ENCODE data around the gene FAM186B.
A peak's percentile ranks its signal among the peaks of the same experiment; 100 is the strongest.

Gene FAM186B

DNA sequence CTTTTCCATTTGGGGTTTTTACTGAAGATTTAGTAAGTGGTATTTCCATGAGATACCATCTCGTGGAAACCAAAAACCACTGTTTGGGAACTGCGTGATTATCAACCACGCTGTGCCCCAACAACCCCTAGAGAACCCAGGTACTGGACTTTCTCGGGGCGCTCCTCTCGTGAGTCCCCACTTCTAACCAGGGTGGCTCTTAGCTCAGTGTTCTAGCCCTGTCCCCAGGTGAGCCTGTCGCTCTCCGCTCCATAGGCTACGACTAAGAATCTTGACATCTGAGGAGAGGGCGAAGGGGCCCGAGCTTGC lies 38.2 kb downstream of the FAM186B start:
- no peak for DNase-seq

DNA sequence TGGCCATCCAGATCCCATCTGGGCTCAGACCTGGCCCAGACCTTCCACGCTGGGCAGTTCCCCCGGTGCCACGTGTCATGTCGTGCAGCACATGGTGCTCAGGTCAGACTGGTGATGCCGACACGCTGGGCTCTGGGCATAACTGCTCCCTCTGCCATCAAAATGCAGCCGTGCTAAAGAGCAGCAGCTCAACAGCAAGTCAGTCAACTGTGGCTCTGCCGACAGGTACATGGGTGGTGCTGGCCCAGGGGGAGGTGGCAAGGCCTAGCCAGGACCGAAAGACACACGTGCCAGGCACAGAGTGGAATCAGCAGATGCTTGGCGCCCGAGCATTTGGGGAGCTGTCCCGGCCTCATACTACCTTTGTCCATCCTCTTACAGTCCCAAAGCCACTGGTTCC lies 39.1 kb downstream of the FAM186B start:
- no peak for DNase-seq

DNA sequence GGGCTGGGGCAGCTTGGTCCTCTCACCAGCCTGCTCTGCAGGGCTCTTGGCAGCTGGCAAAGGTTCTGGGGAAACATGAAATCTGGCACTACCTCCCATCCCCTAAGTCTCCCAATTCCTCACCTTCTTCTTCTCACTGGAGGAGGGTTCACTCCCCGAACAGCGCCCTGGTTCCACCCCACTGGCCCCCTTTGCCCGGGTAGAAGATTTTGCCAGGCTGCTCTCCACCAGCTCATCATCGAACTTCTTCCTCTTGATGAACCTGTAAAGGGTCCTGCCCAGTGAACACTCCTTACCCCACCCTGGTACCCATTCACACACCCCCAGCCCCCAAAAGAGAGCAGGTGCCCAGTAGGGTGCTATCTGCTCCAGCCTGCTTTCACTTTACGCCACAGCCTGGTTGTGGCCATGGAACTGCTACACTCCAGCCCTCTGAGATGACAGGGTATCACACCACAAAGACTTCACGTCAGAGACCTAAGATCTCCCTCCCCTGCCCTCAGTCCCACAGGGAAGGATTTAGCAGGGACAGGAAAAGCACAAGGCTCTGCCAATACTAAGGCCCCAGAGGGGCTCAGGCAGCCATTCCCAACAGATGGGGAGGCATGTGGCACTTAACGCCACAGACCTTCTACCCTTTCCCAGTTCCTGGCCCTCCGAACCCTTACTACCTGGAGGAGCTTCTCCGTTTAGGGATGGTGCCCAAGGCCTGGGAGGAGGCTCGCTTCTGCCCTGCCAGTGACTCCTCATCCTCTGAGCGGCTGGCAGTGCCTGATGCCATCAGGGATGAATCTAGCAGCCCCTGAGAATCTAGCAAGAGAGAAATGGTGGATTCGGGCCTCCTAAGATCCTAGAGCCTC lies 39.8 kb downstream of the FAM186B start:
- DNase-seq: no peak

DNA sequence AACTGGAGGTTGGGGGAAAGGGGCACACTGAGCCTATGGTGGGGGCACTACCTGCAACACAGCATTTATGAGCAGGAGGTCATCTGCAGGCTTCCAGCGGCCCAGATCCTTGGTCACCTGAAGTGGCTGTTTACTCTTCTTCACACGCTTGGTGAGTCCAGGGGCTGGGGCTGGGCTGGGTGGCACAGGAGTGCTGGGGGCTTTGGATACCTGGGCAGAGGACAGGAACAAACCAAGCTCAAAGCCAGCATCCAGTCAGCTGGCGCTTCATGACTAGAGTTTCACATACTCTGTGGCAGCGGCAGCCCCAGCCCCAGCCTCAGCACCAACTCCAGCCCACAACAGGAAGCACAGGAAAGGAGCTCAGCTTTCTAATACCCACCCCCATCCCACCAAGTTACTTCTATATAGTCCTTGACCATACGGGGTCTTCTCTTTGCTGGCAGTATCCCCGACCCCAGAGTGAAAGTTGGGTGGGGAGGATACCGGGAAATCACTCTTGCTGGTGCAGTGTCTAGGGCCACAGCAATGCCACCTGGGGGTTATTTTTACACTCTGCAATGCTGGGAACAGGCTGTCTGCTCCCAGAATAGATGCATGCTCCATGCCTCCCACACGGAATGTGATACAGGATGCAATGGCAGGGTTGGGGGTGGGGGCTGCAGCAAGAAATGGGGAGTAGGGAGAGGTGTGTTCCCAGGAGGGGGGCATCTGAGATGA lies 40.6 kb downstream of the FAM186B start:
- DNase-seq: no peak

DNA sequence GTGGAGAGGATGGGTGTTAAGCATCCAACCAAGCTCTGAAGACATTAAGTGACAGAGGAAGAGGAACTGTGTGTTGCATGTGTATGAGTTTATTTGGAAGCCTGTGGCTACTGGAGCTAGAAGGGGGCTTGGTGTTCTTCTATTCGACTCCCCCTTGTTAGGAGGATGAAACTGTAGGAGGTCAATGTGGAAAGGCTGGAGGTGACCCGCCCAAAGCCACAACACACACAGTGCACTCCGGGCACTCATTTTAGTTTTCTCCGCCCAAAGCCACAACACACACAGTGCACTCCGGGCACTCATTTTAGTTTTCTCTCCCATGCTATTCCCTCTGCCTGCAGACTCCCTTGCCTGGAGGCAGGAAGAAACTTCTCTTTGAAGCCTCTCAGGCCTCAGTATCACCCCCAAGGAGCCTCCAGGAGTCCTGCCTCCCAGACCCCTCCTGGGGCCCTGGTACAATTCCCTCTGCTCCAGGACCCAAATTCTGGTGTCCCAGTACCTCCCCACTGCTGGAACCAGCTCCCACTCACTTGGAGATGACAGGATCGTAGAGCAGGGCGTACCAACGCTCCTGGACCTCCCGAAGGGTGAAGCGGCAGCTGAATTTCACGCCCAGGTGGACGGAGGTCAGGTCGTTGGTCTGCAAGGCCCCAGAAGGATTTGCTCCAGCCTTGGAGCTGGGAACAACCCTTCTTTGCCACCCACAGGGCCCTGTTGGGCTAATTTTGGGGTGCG lies 41.3 kb downstream of the FAM186B start:
- DNase-seq: no peak

DNA sequence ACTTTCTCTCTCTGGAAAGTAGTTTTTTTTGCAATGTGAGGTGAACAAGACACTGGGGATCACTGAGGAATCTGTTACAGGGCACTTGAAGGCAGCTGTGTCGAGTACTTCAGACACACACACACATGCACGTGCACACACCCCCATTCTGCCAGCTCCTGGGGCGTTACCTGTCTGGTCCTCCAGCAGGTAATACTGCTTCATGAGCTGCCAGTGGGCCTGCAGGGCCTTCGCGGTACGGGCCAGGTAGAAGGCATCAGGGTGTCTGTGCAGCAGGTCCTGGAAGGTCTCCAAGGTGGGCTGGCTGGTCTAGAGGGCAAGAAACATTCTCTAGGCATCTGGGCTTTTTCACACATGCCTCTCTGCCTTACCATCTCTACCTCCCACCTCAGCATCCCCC lies 42.6 kb downstream of the FAM186B start:
- DNase-seq: no peak

DNA sequence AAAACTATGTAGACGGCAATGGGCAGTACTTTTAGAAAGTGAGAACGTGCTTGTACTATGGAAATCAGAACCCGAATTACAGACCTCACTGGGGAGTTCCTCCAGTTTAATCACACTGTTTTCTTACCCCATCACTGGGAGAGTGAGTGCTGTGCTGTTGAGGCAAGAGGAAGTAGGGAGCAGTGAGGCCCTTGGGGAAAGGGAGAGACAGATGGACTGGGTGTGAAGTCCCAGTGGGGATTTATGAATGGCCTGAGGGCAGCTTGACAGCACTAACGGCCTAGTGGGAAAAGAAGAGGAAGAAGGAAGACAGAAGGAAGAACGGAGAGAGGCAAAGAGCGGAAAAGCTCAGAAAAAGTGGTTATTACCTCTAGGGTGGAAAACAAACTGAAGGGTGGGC lies 43.2 kb downstream of the FAM186B start:
- no peak for DNase-seq

DNA sequence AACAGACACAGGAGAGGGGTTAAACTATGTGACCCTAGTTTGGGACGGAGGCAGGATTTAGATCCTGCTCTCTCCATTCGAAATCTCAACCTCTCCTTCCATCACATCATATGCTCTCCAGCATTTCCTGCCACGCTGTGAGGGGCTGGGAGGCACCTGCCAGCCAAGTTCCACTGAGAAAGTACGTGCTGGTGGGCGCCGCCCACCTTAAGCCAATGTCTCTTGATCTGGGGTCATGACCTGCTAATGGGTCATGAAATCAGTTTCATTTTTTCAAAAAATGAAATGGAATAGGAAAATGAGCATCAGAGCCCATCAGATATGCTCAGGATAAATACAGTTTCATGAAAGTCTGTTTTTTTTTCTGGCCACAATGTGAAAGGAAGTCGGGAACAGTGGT lies 44.7 kb downstream of the FAM186B start:
- DNase-seq: no peak

DNA sequence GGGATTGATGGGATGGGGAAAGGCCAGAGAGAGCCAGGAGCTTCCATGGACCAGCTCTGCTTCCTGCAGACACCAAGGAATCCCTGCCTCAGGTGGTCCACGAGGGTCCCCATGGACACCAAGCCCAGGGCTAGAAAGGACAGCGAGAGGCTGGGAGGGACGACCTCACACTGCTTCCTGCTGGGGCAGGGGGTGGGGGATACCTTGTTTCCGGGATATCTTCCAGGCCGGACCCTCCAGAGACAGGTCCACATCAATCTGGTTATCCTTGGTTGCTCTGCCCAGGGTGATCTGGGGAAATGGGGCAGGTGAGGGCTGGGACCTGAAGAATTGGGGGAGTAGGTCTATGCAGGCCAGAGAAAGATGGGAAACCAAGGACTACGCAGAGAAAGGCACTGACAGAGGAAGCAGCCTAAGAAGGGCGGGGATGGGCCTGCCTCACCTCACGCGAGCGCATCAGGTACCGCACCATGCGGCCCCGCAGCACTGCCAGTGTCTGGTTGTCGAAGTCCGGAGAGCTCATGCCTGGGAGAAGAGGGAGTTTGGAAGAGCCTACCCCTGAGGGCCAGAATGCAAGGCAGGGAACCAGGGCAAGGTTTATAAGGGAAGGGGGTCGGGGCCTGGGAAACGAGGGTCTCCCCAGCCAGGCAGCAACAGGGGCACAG lies 46.3 kb downstream of the FAM186B start:
- no peak for DNase-seq

DNA sequence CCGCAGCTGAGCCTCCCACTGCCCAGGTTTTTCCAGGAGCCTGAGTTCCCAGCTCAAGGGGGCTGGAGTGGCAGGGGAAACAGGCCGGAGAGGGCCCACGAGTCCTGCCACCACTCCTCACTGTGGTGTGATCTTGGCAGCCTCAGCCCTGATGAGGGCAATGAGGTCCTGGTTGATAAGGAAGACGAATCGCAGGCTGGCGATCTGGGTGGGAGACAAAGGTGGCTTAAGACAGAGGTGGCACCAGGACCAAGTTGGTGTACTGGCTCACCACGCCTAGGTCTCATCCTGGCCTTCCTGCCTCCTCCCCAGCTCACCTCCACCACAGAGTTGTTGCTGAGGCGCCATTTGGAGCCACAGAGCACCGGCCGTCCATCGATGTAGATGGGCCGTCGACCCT lies 46.9 kb downstream of the FAM186B start:
- DNase-seq: no peak

DNA sequence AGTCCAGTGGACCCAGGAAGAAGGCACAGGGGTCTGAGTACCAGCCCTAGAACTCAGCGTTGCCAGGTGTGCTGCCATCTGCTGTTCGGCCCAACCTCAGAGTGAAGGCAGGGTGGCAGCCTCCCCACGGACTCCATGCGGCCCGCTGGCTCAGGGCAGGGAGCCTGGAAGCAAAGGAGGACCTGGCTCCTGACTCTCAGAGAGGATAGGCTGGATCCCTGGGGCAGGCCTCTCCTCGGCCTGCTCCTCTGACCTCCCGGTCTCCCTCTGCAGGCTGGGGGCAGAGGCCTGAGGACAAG lies 47.6 kb downstream of the FAM186B start:
- no peak for DNase-seq

DNA sequence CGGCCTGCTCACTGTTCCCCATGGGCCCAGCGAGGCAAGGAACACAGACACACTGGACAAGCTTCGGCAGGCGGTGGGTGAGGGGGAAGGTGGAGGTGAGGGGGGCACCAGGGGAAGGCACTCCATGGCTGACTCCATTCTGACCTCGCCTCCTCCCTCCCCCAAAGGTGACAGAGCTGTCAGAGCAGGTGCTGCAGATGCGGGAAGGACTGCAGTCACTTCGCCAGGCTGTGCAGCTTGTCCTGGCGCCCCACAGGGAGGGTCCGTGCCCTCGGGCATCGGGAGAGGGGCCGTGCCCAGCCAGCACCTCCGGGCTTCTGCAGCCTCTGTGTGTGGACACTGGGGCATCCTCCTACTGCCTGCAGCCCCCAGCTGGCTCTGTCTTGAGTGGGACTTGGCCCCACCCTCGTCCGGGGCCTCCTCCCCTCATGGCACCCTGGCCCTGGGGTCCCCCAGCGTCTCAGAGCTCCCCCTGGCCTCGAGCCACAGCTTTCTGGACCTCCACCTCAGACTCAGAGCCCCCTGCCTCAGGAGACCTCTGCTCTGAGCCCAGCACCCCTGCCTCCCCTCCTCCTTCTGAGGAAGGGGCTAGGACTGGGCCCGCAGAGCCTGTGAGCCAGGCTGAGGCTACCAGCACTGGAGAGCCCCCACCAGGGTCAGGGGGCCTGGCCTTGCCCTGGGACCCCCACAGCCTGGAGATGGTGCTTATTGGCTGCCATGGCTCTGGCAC lies 48.1 kb downstream of the FAM186B start:
- DNase-seq: no peak

DNA sequence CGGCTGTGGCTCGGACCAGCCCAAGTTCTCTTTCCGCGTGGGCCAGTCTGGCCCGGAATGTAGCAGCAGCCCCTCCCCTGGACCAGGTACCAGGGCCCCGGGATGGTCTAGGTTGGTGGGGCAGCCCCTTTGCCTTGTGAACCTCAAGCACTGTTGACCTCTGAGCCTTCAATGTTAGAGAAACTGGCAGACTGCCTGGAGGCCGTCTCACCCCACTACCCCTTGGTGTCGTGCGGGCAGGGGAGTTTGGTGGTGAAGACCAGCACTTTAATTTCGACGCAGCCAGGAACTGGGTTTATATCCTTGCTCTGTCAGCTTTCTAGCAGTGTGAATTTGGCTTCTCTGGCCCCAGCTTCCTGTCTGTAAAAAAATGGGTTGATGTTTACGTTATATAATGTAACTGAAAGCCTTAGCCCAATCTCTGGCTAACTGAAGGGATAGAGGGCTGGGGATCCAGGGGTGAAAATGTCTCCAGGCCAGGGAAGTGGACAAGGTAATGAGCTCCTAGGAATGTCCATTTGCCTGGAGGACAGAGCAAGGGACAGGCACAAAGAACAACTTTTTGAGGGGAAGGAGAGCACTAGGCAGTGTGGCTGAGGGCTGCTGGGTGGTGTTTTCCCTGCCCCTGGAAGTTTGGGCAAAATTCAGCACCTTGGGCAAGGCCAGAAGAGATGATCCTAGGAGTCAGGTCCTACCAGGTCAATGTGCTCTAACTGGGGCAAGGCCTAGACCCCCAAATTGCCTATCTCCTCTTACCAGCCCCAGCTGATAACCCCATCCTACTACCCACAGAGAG lies 48.9 kb downstream of the FAM186B start:
- no peak for DNase-seq

DNA sequence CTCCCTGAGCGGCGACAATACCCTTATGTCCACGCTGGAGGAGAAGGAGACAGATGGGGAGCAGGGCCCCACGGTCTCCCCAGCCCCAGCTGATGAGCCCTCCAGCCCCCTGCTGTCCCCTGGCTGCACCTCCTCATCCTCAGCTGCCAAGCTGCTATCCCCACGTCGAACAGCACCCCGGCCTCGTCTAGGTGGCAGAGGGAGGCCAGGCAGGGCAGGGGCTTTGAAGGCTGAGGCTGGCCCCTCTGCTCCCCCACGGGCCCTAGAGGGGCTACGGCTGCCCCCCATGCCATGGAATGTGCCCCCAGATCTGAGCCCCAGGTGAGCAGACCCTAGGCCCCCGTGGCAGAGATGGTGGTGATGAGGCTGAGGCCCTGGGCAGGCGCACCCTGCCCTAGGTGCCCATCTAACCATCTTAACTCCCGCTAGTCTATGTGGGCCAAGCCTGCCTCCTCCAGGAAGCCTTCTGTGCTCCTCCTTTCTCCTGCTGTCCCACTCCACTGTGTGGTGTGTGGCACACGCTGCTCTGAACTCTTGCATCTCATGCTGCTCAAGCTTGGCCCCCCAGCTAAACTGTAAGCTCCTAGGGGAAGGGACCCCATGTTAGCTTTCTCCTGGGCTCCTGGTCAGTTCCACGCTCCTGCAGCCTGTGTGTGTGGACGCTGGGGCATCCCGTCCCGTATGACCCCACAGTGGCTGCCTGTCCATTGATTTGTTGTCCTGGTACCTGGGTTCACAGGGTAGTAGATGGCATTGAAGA lies 49.6 kb downstream of the FAM186B start:
- no peak for DNase-seq

DNA sequence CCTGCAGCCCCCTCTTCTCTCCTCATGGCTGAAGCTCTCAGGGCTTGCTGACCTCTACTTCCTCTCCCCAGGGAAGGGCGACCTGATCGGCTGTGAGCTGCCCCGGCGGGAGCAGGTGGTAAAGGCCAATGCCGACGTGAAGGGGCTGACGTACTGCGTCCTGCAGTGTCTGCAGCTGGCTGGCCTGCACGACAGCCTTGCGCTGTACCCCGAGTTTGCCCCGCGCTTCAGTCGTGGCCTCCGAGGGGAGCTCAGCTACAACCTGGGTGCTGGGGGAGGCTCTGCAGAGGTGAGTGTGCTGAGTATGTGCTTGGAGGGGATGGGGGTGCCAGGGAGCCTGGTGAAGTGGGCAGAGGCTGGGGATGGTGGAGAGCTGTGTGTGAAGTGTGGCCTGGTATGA lies 51.2 kb downstream of the FAM186B start:
- DNase-seq: no peak

DNA sequence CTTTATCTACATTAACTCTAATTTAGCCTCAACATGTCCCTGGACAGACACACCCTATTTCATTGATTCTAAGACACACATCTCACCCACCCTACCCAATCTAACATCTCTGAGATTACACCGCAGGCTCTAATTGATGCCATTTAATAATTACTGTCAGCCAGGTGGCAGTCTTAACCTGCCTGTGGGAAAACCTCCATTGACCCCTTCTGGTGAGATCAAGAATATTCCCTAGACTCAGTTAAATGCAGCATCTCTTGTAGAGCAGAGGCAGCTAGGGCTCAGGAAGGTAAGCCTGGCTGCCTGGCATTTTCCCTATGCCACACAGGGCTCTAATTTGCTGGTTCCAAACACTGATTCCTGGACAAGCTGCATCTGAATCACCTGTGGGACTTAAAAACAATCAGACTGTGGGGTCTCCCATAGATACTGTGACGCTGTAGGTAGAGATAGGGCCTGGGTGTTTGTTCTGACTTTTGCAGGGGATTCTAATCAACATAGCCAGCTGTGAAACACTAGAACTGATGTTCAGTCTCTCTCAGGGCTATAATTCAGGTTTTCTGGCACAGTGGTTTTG lies 51.8 kb downstream of the FAM186B start:
- peak; percentile 47 for DNase-seq

DNA sequence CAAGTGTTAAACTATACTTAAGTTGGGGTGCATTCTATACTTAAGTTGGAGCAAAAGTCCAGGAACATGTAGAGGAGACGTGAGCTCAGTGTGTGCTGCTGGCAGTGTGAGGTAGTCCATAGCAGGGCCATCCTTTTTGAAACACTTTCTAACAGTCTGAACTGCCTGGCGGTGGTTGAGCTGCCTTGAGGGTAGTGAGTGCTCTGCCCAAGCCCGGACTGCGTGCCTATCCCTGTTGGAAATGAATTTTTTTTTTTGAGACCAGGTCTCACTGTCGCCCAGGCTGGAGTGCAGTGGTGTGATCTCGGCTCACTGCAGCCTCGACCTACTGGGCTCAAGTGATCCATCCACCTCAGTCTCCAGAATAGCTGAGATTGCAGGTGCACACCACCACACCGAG lies 52.5 kb downstream of the FAM186B start:
- no peak for DNase-seq

DNA sequence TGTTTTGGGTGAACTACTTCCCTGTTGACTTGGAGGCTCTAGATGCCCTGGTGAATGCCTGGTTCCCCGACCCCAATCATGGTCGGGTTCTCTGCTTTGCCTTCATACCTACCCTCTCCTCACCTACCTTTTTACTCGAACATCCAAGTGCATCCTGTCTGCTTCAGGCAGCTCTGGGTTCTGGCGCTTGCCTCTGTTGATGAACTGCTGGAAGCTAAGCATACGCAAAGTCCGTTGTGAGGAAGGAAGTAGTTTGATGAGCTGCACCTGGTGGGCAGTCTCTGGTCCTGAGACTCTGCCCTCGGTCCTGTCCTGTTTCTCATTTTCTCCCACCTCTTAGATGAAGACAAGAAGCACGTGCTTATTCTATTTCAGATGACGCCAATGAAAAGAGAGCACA lies 53.0 kb downstream of the FAM186B start:
- DNase-seq: no peak

DNA sequence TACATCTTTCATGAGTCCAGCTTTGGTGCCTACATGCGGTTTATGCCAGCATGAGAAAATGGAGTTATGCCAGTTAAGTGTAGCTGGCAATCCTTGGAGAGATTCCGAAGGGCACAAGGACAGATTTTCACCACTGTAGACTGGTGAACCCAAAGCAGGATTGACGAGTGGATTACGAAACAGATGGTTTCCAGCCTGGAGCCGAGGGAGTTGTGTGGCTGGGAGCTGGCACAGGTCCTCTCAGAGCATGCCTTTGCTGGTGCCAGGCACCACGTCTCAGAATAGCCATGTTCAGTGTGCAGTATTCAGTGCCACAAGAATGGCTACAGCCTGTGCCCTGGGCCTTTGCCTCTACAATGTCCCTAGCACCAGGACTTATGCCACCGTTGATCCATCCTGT lies 53.4 kb downstream of the FAM186B start:
- DNase-seq: no peak

DNA sequence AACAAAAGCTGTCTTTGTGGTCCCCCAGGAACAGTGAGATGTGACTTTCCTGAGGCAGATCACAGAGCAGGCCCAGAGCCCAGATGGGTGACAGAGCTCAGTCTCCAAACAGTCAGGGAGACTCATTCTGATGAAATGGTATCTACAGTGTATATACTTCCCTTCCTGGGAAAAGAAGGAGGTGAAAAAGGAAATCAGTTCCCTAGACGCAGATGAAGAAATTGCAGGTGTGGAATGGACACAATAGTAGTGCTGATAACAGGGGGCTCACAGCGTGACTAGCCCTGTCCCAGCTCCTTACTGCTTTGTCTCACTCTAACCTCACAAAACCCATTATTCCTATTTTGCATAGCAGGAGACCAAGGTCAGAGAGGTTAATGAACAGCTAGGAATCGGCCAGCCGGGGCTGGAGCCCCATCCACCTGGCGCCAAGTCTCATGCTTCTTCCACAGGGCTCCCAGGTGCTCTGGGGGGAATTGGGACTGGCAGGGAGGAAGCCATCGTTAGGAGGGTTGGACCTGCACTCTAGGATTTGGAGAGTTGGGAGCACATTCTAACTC lies 54.7 kb downstream of the FAM186B start:
- DNase-seq: no peak

Data from NCI-H2171 (cell line).